Gastrocnemius medialis (tissue), 4 donors: ENCODE measurements around the gene CDK11B.
"Not testable (repeated sequence)": the region's sequence is repeated elsewhere in the genome, so short reads cannot be mapped to it uniquely, and the experiment has no call there.

ENCODE experiments used
- POLR2A ChIP-seq, 2 donors: fragments of 450-650 bp; IDR thresholded peaks; one replicate each; pipeline ENCODE4 v1.6.1; 2017; ENCODE audit warnings: antibody characterized with exemption in 2 of 2, mild to moderate bottlenecking in 2 of 2, moderate library complexity in 2 of 2
- TF ChIP-seq, protein P1 (sequence below), 5 experiments: fragments of 450-650 bp in 3 of 5; fragments of 200-600 bp in 2 of 5; sonication (generic) in 2 of 5; IDR thresholded peaks in 4 of 5; conservative IDR thresholded peaks in 1 of 5; 1 replicate in 4 of 5; 2 replicates in 1 of 5; pipeline ENCODE4 v1.5.1; 2016 to 2019; ENCODE audit warnings: antibody characterized with exemption in 5 of 5, mild to moderate bottlenecking in 3 of 5, moderate library complexity in 3 of 5

DNA sequence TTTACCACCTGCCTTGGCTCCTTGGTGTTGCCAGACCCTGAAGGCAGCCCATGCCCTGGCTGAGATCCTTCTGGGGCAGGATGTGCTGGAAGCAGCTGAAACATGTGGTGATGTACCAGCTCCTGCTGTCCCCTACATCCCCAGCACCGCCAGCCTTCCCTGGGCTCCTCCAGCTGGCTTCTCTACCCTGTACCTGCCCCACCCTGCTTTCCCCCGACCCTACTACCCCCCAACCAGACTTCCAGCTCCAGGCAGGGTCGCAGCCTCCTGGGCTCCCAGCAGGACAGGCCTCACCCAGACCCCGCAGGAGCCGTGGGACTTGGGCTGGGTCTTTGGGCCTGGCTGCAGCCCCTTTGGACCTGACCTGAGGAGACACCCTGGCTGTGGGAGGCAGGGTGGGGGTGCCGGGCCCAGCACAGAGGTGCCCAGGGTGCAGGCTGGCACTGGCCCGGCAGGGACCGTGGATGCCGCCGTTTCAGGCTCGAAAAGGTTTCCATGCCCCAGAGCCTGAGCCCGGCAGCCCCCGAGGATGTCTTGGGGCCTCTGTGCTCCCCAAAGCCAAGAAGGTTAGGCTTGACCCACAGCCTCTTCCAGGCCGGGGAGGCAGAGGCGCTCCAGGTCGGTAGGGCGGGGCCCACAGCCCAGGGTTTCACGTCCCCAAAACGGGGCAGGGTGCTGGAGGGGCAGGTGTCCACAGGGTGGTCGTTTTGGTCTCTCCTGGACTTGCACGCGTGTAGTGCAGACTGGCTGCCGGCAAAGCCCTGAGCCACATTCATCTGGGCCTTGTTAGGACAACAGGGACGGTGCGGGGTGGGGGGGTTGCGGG, 38.8 kb upstream of the CDK11B start:
- TF ChIP-seq, protein P1, sequence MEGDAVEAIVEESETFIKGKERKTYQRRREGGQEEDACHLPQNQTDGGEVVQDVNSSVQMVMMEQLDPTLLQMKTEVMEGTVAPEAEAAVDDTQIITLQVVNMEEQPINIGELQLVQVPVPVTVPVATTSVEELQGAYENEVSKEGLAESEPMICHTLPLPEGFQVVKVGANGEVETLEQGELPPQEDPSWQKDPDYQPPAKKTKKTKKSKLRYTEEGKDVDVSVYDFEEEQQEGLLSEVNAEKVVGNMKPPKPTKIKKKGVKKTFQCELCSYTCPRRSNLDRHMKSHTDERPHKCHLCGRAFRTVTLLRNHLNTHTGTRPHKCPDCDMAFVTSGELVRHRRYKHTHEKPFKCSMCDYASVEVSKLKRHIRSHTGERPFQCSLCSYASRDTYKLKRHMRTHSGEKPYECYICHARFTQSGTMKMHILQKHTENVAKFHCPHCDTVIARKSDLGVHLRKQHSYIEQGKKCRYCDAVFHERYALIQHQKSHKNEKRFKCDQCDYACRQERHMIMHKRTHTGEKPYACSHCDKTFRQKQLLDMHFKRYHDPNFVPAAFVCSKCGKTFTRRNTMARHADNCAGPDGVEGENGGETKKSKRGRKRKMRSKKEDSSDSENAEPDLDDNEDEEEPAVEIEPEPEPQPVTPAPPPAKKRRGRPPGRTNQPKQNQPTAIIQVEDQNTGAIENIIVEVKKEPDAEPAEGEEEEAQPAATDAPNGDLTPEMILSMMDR (IDR thresholded peaks at IDR 0.05 in 4 of 5, conservative IDR thresholded peaks at IDR 0.05 in 1 of 5) = not testable (repeated sequence)
- not testable (repeated sequence) for TF ChIP-seq POLR2A (IDR thresholded peaks at IDR 0.05)
